ENCODE measurements around the gene TSHR.
A peak's percentile ranks its signal among the peaks of the same experiment; 100 is the strongest.
"Not testable (repeated sequence)": the region's sequence is repeated elsewhere in the genome, so short reads cannot be mapped to it uniquely, and the experiment has no call there.

The TSHR gene

GRCh38 chr14:80953211-80953610 lies 2.2 kb upstream of the TSHR start:
- DNase-seq: not testable (repeated sequence)

DNA sequence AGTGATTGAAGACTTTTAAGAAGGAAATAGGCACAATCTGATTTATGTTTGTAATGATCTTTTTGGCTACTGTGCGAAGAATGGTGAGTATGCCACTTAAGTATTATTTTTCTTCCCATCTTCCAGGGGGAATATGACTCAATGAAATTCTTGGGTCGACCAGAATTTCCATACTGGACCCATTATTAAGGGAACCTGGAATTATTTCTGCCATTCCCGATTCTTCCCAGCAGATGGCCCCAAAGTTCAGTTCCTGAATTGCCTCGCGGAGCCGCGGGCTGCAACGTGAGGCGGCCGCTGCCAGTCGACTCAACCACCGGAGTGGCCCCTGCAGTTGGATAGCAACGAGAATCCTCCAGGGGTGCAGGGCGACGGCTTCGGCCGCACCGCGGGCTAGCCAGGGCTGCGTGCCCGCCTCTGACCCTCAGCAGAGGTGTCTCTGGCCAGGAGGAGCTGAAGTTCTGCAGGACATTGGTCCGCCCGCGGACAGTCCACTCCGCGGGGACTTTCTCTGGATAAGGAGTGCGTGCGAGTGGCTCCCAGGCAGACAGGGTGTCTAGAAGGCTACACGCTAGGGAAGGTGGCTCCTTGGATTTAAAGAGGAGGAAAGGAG lies 628 bp upstream of the TSHR start:
- DNase-seq: peak; percentile 70

DNA sequence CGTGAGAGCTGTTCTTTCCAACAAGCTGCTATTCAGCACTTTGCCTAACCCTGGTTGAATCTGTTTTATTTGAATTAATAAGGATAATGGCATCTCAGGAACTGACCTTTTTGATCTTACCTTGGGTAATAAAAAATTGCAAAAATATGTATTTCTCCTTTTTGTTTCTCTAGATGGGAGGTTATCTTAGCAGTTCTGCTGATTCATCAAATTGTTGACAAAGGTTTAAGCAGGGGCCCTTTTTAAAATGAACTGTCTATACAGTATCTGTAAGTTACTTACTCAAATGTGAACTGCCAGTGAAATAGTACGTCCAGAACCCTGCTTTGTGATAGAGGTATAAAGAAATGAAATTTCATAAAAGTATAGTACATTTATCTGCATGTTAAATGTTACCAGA lies 681 bp downstream of the TSHR start:
- DNase-seq: no peak

DNA sequence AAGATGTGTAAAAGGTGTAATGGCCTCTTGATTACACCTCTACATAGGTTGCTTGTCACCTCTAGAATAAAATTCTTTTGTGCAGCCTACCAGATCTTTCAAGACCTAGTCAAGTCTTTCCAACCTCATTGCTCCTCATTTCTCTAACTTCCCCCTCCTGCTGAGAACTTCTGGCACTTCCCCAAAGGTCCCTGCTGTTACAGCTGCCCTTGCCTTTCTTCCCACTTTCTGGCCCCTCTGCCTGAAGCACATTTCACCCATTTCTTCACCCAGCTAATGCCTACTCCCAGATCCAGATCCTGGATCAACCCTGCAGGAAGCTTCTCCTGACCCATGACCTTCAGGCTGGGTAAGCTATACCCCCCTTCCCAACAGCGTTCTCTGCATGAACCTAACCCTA lies 1.5 kb downstream of the TSHR start:
- no peak for DNase-seq

DNA sequence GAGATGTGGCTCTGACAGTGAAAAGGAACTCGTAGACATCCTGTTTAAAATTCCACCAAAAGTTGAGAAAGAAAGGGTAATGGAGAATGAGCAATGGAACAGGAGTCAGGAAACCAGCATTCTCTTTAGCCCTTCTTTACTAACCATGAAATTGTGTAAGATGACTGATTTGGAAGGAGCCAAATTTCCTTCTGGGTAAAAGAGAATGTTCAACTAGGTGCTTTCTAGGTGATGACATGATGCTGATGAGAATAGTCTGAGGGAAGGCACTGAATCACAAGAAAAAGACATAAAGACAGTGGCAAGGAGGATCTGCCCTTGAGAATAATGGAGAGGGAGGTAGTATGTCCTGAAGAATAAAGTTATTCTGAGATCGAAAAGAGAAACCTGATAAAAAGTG lies 2.2 kb downstream of the TSHR start:
- no peak for DNase-seq

DNA sequence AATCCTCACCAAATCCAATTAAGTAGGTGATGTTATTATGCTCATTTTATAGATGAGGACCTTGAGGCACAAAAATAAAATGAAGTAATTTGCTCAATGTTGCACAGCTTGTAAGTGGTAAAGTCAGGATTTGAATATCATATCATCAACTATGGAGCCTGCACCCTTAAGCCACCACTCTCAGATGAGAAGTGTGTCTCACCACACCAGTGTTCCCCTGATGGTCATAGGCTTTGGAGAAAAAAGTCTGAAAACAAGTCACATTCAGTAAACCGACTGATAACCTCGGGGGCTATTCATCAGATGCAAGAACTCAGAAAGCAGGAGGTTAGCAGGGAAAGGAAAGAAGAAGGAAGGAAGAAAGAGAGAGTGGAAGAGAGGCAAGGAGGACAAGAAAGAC lies 2.8 kb downstream of the TSHR start:
- no peak for DNase-seq

DNA sequence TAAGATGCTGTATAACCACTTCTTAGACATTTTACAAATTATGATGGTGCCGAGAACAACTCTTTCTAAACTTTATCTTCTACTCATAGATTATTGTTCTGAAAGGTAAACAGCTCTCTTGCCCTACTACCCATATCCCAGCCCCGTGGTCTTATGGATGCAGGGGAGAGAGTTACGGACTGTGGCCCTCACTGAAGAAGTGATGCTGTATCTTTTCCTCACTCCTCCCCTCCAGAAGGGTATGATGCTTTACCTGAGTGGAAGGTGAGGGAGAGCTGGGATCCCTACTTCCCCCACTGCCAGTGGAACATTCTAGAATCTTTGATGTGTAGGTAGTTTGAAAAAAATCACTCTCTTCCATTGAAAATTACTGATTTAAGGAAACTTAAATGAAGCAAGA lies 3.5 kb downstream of the TSHR start:
- no peak for DNase-seq

DNA sequence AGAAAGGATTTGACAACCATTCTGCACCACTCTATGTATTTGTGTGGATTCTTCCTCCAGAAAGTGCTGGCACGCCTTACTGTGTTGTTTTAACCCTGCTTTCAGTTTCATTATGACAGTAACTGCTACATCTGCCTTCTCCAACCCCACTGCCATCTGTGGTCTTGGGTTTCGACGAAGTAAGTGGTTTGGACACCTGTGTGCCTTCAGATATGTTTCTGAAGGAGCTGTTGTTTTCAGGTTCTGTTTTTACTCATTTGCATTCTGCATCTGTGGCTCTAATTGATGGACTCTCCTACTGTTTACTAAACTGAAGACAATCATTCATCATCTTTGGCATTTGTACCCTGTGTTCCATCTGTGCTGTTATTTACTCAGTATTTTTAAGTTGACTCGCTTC lies 4.1 kb downstream of the TSHR start:
- peak; percentile 17 for DNase-seq

GRCh38 chr14:80965037-80965436 lies 9.6 kb downstream of the TSHR start:
- DNase-seq: no peak

DNA sequence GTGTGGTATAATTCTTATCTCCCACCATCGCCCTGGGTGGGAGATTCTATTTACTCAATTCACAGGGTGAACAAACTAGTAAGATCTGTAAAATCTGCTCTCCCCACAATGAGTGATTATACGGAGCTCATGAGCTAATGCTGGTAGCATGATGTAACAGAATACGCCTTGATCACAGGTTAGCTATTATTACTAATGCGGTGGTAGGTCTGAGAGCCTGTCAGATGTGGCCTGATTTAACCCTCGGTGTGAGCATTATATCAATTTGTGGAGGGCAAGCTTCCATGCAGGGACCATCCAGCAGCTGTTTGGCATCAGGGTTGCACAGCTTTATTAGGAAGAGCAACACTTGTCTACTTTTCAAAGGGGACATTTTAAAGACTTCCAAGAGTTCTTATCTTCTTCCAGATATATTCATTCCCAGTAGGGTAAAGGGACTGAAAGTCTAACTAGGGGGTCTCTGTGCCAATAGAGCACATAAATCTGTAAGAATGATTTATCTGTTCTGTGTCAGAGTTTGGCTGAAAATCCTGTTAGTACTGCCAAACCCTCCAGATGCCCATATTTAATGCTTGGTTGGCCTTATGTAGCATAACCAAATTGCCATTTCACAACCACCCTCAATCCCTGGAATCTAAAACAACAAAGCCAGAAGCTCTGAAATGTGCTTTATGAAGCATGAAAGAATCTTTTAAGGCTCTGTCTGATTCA lies 18.7 kb downstream of the TSHR start:
- no peak for DNase-seq

DNA sequence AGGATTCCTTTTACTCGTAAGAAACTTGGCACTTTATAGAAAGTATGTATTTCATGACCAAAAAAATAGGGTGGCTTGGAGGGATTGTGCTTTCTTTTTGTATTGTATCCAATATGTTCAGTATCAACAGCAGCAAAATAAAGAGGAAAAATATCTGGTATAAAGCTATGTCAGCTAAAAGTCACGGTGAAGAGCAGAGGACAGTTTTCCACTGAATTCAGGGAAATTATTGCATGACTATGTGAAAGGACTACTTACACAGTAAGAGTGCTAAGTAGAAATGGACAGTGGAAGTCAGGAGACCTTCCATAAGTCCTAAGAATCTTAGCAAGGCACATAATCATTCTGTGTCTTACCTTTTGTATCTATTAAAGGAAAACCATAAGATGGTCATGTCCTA lies 19.3 kb downstream of the TSHR start:
- no peak for DNase-seq

DNA sequence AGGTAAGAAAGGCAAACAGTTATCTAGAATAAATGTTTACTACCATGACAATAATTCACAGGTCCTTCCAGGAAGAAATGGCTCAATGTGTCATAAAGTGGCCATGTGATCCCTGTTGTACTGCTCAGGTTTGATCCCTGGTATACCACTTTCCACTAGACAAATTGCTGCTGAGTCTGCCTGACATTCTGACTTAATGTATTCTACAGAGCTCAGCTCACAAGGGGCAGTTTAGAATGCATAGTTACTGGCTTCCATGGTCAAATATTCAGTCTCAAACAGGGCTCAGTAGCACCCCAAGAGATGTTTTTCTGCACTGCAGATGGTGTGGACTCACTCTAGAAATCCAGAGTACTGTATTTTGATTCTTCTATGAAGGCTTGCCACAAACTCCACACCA lies 21.8 kb downstream of the TSHR start:
- no peak for DNase-seq

- DNase-seq: no peak
These were observed 23.0 kb downstream of the TSHR start for GRCh38 chr14:80978403-80978802.

DNA sequence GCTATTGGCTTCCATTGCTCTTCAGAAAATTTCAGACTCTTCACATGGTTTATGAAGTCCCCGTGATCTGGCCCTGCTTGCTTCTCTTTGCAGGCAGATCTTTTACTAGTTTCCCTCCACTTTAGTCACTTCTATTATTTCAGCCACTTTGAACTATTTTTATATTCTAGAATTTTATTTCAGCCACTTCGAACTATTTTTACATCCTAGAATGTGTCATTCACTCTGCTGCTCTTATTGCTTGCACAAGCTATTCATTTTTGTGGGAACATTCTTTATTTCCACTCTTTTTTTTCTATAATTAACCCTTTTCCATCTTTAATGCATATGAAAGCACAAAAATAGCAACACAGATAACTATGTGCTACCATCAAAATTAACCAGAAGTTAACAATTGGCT lies 24.5 kb downstream of the TSHR start:
- DNase-seq: no peak

GRCh38 chr14:80981156-80981555 lies 25.7 kb downstream of the TSHR start:
- no peak for DNase-seq

DNA sequence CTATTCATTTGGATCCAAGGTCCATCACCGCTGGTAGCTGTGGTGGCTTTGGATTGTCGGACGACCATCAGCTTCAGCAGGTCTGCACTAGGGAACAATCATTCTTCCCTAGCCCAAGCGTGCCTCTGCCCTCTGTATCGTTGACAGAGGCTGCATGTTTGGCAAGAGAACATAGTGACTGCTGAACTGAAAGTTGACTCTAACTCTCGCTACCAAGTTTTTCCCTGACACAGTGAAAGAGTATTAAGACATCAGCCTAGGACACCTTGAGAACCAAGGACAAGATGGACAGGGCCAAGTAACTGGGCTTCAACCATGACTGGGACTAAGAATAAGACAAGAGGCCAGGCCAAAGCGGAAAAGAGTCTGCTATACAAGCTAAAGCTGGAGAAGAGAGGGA lies 26.3 kb downstream of the TSHR start:
- no peak for DNase-seq

GRCh38 chr14:80982711-80983110 lies 27.3 kb downstream of the TSHR start:
- no peak for DNase-seq

DNA sequence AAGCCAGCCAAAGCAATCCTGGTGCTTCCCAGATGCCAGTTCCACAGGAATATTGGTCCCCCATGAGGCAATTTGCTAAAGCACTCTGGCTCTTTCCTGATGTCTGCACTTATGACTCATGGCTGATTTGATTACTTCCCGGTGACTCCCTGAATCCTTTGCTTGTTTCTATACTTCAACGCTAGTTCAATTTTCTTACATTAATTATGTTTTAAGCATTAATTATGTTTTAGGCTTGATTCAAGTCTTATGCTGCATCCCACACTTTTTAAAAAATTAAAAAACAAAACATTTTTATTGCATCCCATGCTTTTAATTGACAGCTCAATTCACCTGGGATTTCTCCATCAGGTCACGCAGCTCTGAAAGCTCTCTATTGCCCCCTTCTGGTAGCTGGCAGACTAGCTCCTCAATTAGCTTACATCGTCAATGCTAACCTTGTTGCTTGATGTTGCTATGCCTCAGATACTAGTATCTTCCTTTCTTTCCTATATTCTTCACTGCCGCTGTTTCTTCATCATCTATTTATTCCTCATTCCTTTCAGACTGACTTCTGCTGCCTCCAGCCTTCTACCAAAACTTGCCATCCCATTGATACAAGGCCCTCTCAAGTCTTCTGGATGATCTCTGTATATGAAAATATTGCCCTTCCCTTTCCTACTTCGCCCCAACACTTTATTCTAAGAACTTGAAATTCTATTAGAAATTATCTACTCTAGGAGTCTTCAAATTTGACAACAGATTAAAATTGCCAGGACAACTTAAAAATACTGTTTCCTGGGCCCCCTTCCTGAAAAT lies 32.0 kb downstream of the TSHR start:
- DNase-seq: peak; percentile 48

DNA sequence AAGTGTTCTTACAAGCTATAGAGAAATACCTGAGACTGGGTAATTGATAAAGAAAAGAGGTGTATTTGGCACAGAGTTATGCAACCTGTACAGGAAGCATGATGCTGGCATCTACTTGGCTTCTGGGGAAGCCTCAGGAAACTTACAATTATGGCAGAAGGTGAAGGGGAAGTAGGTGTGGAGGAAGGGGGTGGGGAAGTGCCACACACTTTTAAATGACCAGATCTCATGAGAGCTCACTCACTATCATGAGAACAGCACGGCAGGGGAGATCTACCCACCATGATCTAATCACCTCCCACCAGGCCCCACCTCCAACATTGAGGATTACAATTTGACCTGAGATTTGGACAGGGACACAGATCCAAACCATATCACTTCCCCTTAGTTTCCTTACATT lies 32.8 kb downstream of the TSHR start:
- no peak for DNase-seq

DNA sequence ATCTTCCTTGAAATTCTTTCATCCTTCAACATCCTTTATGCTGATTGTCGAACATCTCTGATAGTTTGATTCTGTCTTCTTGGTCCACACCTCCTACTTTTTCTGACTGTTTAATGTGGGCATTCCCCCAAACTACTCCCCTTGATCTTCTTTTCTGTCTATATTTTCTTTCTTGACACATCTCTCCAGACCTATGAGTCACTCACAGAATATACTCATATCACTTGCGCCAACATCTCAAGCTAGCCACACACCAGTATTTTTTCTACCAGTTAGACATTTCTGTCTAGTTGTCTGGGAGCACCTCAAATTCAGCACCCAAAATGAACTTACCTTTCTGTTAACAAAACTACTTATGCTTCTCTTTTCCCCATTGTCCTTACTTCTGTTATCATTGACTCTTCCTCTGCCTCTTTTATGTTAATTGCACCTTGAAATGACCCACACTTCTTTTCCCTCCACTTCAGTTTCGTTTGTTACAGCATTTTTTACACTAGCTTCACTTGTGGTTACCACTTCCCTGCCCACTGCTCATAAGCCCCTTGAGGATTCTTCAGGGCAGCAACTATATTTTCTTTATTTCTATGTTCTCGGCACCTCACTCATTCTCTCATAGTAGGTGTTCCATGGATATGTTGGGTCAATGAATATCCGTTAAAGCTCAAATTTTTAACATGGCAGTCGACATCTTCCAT lies 33.5 kb downstream of the TSHR start:
- no peak for DNase-seq

GRCh38 chr14:80992580-80992979 lies 37.2 kb downstream of the TSHR start:
- no peak for DNase-seq

- DNase-seq: no peak
These were observed 40.9 kb downstream of the TSHR start for GRCh38 chr14:80996049-80996901.

DNA sequence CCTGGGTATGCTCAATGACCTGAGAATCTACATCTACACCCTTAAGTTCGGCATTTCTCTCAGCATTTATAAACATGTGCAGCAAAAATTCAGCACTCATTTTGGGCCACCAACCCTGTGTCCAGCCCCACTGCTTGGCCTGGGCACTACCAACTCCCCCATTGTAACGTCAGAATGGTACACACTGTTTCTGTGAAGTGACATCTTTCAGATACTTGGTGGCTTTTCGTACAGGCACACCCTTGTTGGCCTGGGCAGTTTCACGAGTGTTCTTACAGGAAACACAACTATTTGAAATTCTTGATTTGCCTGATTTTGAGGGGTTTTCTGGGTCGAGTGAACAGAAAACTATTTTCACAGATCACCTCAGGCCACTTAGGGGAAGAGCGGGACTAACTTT lies 46.0 kb downstream of the TSHR start:
- DNase-seq: no peak
